GM21737 (cell line): ENCODE results near the gene DHX30.

Source experiments
- ATAC-seq: cut with Tn5 transposase; IDR thresholded peaks from one replicate; pipeline ENCODE4 v1.9.1; 2021; ENCODE audit warnings: mild to moderate bottlenecking, moderate library complexity; ENCODE audit not compliant: unreplicated experiment

Gene DHX30

GRCh38 chr3:47850564-47851410, 47.8 kb downstream of the DHX30 start:
- no peak for ATAC-seq

GRCh38 chr3:47851888-47852603, 49.1 kb downstream of the DHX30 start:
- no peak for ATAC-seq

- ATAC-seq, result no peak
Observed at GRCh38 chr3:47852604-47853602, 50.0 kb downstream of the DHX30 start.

- ATAC-seq, result no peak
Observed at GRCh38 chr3:47854267-47854666, 51.3 kb downstream of the DHX30 start.

GRCh38 chr3:47854720-47855455, 52.0 kb downstream of the DHX30 start:
- no peak for ATAC-seq

- ATAC-seq, result no peak
Observed at GRCh38 chr3:47855461-47856383, 52.8 kb downstream of the DHX30 start.

- ATAC-seq, result no peak
Observed at GRCh38 chr3:47856669-47857068, 53.7 kb downstream of the DHX30 start.

GRCh38 chr3:47857151-47857550, 54.2 kb downstream of the DHX30 start:
- no peak for ATAC-seq

- ATAC-seq, result no peak
Observed at GRCh38 chr3:47859956-47860605, 57.1 kb downstream of the DHX30 start.

GRCh38 chr3:47863391-47864128, 60.6 kb downstream of the DHX30 start:
- no peak for ATAC-seq

GRCh38 chr3:47865192-47865591, 62.3 kb downstream of the DHX30 start:
- ATAC-seq, result no peak

- no peak for ATAC-seq
Observed at GRCh38 chr3:47867451-47868044, 64.6 kb downstream of the DHX30 start.

GRCh38 chr3:47868306-47868705, 65.4 kb downstream of the DHX30 start:
- ATAC-seq, result no peak

GRCh38 chr3:47870156-47870555, 67.2 kb downstream of the DHX30 start:
- no peak for ATAC-seq

GRCh38 chr3:47870702-47871260, 67.8 kb downstream of the DHX30 start:
- ATAC-seq, result no peak

- no peak for ATAC-seq
Observed at GRCh38 chr3:47871389-47871788, 68.5 kb downstream of the DHX30 start.

- ATAC-seq, result no peak
Observed at GRCh38 chr3:47872916-47873315, 70.0 kb downstream of the DHX30 start.
